A673 (cell line): ENCODE data around the gene MMP10. TPM values are rescaled to one million over a fixed set of nuclear protein-coding genes. Genes with fewer than 3 reads are reported as not detected.

ENCODE experiments used
- BruUV-seq: library from RNA; stranded (reverse); fragments of 400-500 nt; replicated peaks from 2 replicates; lab custom pipeline; 2021; lab: Mats Ljungman, UMichigan
- CTCF ChIA-PET: fragments of 300-600 bp; sonication (Branson Sonifier 250); formaldehyde crosslinking; loops from one replicate; lab custom pipeline; 2022; ENCODE audit warnings: antibody characterized with exemption; lab: Charles Lee
- POLR2A ChIA-PET: fragments of 300-600 bp; sonication (Branson Sonifier 250); formaldehyde crosslinking; loops from one replicate; lab custom pipeline; 2022; ENCODE audit warnings: antibody characterized with exemption; ENCODE audit not compliant: low non-redundant PET; lab: Charles Lee
- DNase-seq: peaks from one replicate; pipeline ENCODE4 v3.0.0-alpha.2; 2015; ENCODE audit warnings: low spot score
- H3K27ac ChIP-seq: fragments of 200-600 bp; sonication (generic); 2 replicates; pipeline ENCODE4 v1.5.1; 2016; ENCODE audit warnings: mixed run types, low read depth, mild to moderate bottlenecking, mixed read lengths, antibody characterized with exemption, low read length; ENCODE audit not compliant: poor library complexity, severe bottlenecking
- H3K27me3 ChIP-seq: fragments of 200-600 bp; sonication (generic); replicated peaks from 2 replicates; pipeline ENCODE4 v1.6.1; 2017; ENCODE audit warnings: mixed run types, low read depth, mild to moderate bottlenecking, mixed read lengths, antibody characterized with exemption, low read length; ENCODE audit not compliant: insufficient read depth, poor library complexity
- H3K36me3 ChIP-seq: fragments of 200-600 bp; sonication (generic); 2 replicates; pipeline ENCODE4 v1.6.1; 2016; ENCODE audit warnings: mixed run types, mild to moderate bottlenecking, mixed read lengths, antibody characterized with exemption, low read length; ENCODE audit not compliant: insufficient read depth, poor library complexity, severe bottlenecking
- H3K4me1 ChIP-seq: fragments of 200-600 bp; sonication (generic); 2 replicates; pipeline ENCODE4 v1.6.1; 2017; ENCODE audit warnings: mixed run types, mild to moderate bottlenecking, mixed read lengths, antibody characterized with exemption, low read length; ENCODE audit not compliant: insufficient read depth, poor library complexity, severe bottlenecking
- H3K4me3 ChIP-seq: fragments of 200-600 bp; sonication (generic); 2 replicates; pipeline ENCODE4 v1.5.1; 2016; ENCODE audit warnings: low read depth, mixed run types, mild to moderate bottlenecking, mixed read lengths, low read length; ENCODE audit not compliant: poor library complexity, severe bottlenecking
- H3K9me3 ChIP-seq: fragments of 200-600 bp; sonication (generic); 2 replicates; pipeline ENCODE4 v1.6.1; 2016; ENCODE audit warnings: mixed run types, low read depth, mild to moderate bottlenecking, mixed read lengths, antibody characterized with exemption, low read length; ENCODE audit not compliant: poor library complexity, severe bottlenecking
- CTCF ChIP-seq: fragments of 300-800, 200-600 bp; sonication (generic); conservative IDR thresholded peaks from 2 replicates; pipeline ENCODE4 v1.5.1; 2017; ENCODE audit warnings: low read depth, mild to moderate bottlenecking, antibody characterized with exemption, low read length, moderate library complexity, mixed read lengths
- EZH2 ChIP-seq: fragments of 200-600 bp; sonication (generic); IDR thresholded peaks from 2 replicates; pipeline ENCODE4 v1.6.1; 2017; ENCODE audit warnings: borderline replicate concordance, low read depth, mild to moderate bottlenecking, mixed read lengths, antibody characterized with exemption, low read length; ENCODE audit not compliant: poor library complexity, severe bottlenecking
- intact Hi-C: fragments of 100-400 bp; cut with micrococcal nuclease; formaldehyde crosslinking; loops from one replicate; pipeline ENCODE4 v1.10.0; 2022; ENCODE audit not compliant: unreplicated experiment
- total RNA-seq: library from RNA; stranded (reverse); gene quantifications from 2 replicates; pipeline ENCODE4 v1.2.3, GENCODE V29; 2021

Gene MMP10
- total RNA-seq, 1 experiment from 2014 or later = 4.0 TPM

DNA sequence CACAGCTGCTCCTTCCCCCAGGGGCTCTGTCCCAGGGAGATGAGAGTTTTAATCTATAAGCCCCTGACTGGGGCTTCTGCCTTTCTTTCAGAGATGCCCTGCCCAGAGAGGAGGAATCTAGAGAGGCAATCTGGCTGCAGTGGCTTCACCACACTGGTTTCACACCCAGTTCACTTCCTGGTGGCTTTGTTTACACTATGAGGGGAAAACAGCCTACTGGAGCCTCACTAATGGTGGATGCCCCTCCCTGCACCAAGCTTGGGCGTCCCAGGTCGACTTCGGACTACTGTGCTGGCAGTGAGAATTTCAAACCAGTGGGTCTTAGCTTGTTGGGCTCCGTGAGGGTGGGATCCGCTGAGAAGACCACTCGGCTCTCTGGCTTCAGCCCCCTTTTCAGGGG, 39.1 kb upstream of the MMP10 start:
- no peak overlapping the region for H3K27ac ChIP-seq
- no TSS peak for BruUV-seq
- ChIA-PET CTCF (no interaction called here), POLR2A (no interaction called here)
- no peaks in the 10 kb centered on the region for H3K36me3 ChIP-seq
- TF ChIP-seq EZH2 = no peak
- no peak for TF ChIP-seq CTCF
- DNase-seq = no peak
- no peak overlapping the region for H3K4me3 ChIP-seq
- no peaks in the 10 kb centered on the region for H3K27me3 ChIP-seq
- no peaks in the 10 kb centered on the region for H3K9me3 ChIP-seq
- intact Hi-C loops = no loop called here
- no peaks in the 10 kb centered on the region for H3K4me1 ChIP-seq

- CTCF ChIA-PET = no interaction called here
- H3K27ac ChIP-seq = no peak overlapping the region
- H3K27me3 ChIP-seq = no peaks in the 10 kb centered on the region
- TF ChIP-seq EZH2 (no peak), CTCF (no peak)
- no peaks in the 10 kb centered on the region for H3K9me3 ChIP-seq
- no TSS peak for BruUV-seq
- no peak for DNase-seq
- POLR2A ChIA-PET = no interaction called here
- H3K4me1 ChIP-seq = peaks cover 28% of the 10 kb centered on the region
- no peak overlapping the region for H3K4me3 ChIP-seq
- intact Hi-C loops = loop anchor here (5.0 kb wide), 2 partner anchors 99 to 244 kb away; no protein-coding TSS in a partner anchor
- H3K36me3 ChIP-seq = no peaks in the 10 kb centered on the region
Measured at GRCh38 chr11:102813484-102813883, 33.1 kb upstream of the MMP10 start.

DNA sequence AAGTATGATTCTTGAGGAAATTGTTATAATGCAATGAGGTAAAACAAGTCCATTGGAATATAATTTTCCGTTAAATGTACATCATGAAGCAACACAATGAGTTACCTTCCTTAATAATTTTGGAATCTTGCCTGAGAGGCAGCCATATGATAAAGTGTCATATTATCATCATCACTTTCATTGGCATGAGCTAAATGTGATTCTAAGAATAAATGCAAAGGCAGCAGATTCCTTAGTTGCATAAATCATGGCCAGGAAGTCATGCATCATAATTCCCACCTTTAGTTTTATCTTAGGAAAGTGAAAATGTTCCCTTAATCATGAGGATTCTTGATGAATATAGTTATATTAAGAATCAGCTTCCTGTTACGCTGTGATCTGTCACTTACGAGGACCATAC, 31.8 kb upstream of the MMP10 start:
- Histone ChIP-seq H3K36me3 (no peaks in the 10 kb centered on the region), H3K4me1 (peaks cover 28% of the 10 kb centered on the region), H3K9me3 (no peaks in the 10 kb centered on the region), H3K27ac (peak overlapping the region; percentile 37), H3K4me3 (no peak overlapping the region), H3K27me3 (no peaks in the 10 kb centered on the region)
- POLR2A ChIA-PET = no interaction called here
- CTCF ChIA-PET = no interaction called here
- intact Hi-C loops = loop anchor here (5.0 kb wide), 2 partner anchors 100 to 245 kb away; no protein-coding TSS in a partner anchor
- peak; percentile 38 for DNase-seq
- no TSS peak for BruUV-seq
- no peak for TF ChIP-seq EZH2
- TF ChIP-seq CTCF = no peak
